HG03097 (cell line): ENCODE data around the gene KLHL33.

Experiments
- ATAC-seq: cut with Tn5 transposase; IDR thresholded peaks from one replicate; pipeline ENCODE4 v1.9.1; 2021; ENCODE audit not compliant: unreplicated experiment, low FRiP score

KLHL33 gene, protein sequence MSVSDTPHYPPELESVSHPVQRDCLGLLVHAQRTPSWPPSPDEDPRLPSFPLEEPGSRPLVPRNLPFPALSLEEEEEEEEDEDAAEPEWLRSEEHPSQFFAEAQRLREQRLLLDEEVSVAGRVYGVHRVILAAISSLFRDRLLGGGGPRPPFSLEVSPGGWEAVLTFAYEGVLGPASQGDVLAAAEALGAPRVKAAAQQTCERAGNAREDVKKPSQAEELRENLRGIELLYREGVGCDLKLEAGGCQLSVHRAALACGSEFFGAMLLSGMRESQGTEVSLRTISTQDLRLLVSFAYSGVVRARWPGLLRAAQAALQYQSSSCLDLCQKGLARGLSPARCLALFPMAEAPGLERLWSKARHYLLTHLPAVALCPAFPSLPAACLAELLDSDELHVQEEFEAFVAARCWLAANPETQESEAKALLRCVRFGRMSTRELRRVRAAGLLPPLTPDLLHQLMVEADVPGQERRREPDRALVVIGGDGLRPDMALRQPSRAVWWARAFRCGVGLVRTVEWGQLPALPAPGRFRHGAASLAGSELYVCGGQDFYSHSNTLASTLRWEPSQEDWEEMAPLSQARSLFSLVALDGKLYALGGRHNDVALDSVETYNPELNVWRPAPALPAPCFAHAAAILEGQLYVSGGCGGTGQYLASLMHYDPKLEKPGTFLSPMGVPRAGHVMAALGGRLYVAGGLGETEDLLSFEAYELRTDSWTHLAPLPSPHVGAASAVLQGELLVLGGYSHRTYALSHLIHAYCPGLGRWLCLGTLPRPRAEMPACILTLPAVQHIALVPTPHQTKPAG

DNA sequence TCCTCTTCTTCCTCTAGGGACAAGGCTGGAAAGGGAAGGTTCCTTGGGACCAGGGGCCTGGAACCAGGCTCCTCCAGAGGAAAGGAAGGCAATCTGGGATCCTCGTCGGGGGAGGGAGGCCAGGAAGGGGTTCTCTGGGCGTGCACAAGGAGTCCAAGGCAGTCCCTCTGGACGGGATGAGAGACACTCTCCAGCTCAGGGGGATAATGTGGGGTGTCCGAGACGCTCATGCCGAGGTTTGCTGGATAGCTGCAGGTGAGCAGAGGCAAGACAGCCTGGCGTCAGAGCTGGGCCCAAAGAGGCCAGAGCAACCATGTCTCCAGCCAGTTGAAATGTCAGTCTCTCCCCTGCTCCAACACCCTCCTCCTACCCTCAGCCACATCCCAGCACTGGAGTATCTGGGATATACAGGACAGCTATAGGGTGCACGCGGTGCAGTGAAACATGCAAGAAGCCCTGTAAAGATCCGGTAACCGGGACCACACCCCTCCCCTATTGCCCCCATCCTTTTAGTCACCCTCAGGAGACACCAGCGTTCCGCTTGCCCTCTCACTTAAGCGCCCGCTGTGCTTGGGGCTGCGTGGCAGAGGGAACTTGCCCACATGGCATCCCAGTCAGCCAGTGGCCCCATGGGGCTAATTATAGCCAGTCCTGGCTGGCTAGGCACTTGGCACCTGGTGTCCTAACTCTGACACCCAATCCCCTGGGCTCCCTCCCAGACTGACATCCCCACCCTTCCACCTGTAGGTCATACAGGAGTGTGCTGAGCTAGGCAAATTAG, at the start of gene KLHL33:
KLHL33 (minus strand) TSS at position 585 of the 781 bp plus-strand sequence; CDS start at position 230, 355 bp downstream.
- ATAC-seq, result no peak

GRCh38 chr14:20482382-20482781, 46.4 kb upstream of the KLHL33 start:
- ATAC-seq, result no peak

- ATAC-seq, result no peak
Observed at GRCh38 chr14:20478894-20479293, 42.9 kb upstream of the KLHL33 start.

GRCh38 chr14:20477211-20477876, 41.4 kb upstream of the KLHL33 start:
- no peak for ATAC-seq

- no peak for ATAC-seq
Observed at GRCh38 chr14:20476776-20477175, 40.8 kb upstream of the KLHL33 start.

GRCh38 chr14:20472536-20473169, 36.7 kb upstream of the KLHL33 start:
- ATAC-seq, result no peak

GRCh38 chr14:20470603-20470901, 34.6 kb upstream of the KLHL33 start:
- ATAC-seq, result no peak

- ATAC-seq, result peak; percentile 25
Observed at GRCh38 chr14:20469890-20470602, 34.1 kb upstream of the KLHL33 start.

DNA sequence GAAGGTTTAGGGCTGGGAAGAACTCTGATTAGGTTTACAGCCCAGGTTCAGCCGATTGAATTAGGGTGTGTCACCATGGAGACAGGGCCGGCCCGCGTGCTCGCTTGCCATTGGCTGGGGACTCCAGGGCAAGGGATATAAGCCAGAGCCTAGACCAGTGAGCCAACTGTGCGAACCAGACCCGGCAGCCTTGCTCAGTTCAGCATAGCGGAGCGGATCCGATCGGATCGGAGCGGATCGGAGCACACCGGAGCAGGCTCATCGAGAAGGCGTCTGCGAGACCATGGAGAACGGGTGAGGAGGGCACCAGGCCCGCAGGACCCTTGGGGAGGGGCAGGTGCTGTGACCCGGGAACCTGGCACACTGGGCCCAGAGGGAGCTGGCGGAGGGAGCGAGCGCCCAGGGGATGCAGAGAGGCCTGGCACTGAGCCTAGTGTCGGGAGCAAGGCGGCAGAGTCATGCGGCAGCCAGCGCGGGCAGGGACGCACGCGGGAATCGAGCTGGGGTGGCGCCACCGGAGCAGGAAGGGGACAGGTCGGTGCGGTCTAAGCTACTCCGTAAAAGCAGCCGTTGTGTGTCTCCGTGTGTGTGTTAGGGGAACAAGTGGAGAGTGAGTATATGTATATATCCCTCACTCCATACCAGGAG, 33.4 kb upstream of the KLHL33 start, which contains the start of gene PNP:
PNP (plus strand) TSS at position 165 of the 648 bp plus-strand sequence; CDS start at position 284, 119 bp downstream.
- ATAC-seq, result peak; percentile 85

DNA sequence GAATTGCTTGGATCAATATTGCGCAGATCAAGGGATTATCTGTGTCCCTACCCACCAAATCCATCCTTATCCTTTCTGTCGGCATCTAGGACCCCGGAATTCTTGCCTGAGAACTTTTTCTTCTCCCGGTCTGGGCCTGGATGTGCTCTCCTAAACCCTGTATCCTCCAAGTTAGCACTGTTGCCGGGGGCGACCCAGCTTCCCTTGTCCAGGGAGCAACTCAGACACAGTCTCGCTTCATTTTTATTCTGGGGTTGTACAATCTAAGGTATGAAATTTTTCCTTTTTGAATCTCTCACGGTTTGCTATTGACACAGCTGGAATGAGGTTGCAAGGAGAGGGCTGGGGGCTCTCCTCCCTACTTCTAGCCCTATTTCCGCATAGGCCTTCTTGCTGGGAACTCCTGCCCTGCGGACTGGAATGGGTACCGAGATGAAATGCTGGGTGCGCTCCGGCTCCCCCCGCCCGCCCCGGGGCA, 32.8 kb upstream of the KLHL33 start:
- ATAC-seq, result no peak

- ATAC-seq, result peak; percentile 92
Observed at GRCh38 chr14:20461225-20462141, 25.5 kb upstream of the KLHL33 start, which contains the start of gene PIP4P1. Gene PIP4P1 (minus strand): TSS chr14:20461434. CDS start chr14:20461325, 109 bp downstream.

- peak; percentile 2 for ATAC-seq
Observed at GRCh38 chr14:20460458-20461224, 24.7 kb upstream of the KLHL33 start.

DNA sequence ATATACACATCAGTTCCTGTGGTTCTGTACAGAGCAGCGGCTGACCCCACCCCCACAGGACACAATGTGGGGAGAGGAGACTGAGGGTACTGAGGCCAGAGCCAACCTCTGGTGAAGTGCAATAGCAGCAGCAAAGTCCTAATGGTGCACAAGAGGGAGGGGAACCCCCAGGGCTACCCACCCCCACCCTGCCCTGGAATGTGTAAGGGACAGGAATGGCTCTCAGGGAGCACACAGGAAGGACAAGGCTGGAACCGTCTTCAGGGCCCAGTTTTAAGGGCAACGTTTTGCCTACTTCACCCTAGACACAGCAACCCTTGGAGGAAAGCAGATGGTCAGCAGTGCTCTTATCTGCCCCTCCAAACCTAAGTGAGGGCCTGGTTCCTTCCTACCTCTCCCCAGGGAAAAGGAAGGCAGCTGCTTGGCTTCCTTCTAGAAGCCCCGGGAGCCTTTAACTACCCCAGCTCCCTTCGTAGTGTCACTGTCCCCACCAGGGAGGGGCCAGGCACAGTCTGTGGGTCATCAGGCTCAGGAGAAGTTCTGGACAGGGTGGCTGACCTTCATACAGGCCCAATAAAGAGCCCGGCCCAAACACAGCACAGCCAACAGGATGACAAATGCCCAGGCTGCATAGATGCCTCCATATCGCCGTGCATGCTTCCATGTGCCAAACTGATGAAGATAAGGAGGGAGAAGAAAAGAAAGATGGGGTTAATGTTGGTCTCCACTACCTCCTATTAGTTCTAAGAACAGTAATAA, 22.2 kb upstream of the KLHL33 start:
- no peak for ATAC-seq

DNA sequence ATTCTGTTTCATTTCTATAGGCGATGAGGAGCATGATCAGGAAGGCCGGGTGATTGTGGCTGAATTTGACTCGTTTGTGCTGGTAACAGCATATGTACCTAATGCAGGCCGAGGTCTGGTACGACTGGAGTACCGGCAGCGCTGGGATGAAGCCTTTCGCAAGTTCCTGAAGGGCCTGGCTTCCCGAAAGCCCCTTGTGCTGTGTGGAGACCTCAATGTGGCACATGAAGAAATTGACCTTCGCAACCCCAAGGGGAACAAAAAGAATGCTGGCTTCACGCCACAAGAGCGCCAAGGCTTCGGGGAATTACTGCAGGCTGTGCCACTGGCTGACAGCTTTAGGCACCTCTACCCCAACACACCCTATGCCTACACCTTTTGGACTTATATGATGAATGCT, 21.0 kb upstream of the KLHL33 start:
- ATAC-seq, result no peak

DNA sequence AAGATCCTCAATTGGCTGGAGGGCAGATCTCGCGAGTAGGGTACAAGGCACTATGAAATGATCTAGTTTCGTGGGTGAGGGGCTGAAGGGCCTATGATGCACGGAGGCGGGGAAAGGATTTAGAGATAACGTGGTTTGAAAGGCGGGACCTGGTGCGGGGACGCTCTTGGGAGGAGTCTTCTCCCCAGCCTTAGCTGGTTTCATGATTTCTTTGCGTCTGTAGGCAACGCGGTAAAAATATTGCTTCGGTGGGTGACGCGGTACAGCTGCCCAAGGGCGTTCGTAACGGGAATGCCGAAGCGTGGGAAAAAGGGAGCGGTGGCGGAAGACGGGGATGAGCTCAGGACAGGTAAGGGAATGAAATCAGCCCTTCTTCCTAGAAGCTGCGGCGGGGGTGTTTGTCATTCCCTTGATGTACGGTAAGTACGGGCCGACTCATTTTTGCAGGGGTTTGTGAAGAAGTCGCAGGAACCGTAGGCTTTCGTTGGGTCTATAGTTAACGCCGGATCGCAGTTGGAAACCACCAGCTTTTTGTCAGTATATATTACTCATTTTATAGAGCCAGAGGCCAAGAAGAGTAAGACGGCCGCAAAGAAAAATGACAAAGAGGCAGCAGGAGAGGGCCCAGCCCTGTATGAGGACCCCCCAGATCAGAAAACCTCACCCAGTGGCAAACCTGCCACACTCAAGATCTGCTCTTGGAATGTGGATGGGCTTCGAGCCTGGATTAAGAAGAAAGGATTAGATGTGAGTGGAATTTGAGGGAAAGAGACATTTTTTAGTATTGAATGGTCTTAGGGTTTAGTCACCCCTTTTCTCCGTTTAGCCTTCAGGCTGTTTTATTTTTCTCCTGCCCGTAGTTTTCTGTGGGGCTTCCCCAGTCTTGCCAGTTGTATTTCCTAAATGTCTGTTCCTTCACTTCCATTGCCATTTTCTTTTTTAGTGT, 19.7 kb upstream of the KLHL33 start:
- peak; percentile 40 for ATAC-seq
